Colonic mucosa (tissue), 4 donors: ENCODE measurements around the gene NPEPPS. TPM values are rescaled to one million over a fixed set of nuclear protein-coding genes. Genes with fewer than 3 reads are reported as not detected.

ENCODE experiments used
- DNase-seq: peaks from one replicate; pipeline ENCODE4 v3.0.0-alpha.2; 2020
- H3K27ac ChIP-seq: fragments of 200-600 bp; one replicate; pipeline ENCODE4 v1.8.0; 2021
- H3K27me3 ChIP-seq: fragments of 200-600 bp; one replicate; pipeline ENCODE4 v1.8.0; 2021
- H3K36me3 ChIP-seq: fragments of 200-600 bp; one replicate; pipeline ENCODE4 v1.8.0; 2021
- H3K4me1 ChIP-seq: fragments of 200-600 bp; one replicate; pipeline ENCODE4 v1.8.0; 2021; ENCODE audit warnings: mild to moderate bottlenecking
- H3K4me3 ChIP-seq: fragments of 200-600 bp; one replicate; pipeline ENCODE4 v1.8.0; 2021
- H3K9ac ChIP-seq, 2 donors: one replicate each; pipeline ENCODE4 v1.7.0; 2013; ENCODE audit warnings: control low read depth in 2 of 2, low read depth in 2 of 2, low read length in 2 of 2
- H3K9me3 ChIP-seq: fragments of 200-600 bp; one replicate; pipeline ENCODE4 v1.8.0; 2021
- CTCF ChIP-seq: fragments of 200-600 bp; IDR thresholded peaks from one replicate; pipeline ENCODE4 v1.8.0; 2022; ENCODE audit warnings: antibody characterized with exemption, mild to moderate bottlenecking
- intact Hi-C: fragments of 100-400 bp; cut with DNase I; formaldehyde crosslinking; loops from one replicate; pipeline ENCODE4 v1.14.1; 2022
- total RNA-seq, 2 donors: library from RNA; stranded (reverse); fragmentation: NEBNext Ultra II Directional in 1 of 2; extraction: Animal tissue kit (Norgen Biotek cat#: 25700) in 1 of 2; gene quantifications; one replicate each; pipeline ENCODE4 v1.2.1, GENCODE V29; 2021
- donor health status: healthy.
- donor health status: DM: no; HTN: no; CAD: no.
- donor health status: DM: no; HTN: no; CAD: no.

Gene NPEPPS
- total RNA-seq, 2 donors from 2014 or later = 122 to 177 TPM

DNA sequence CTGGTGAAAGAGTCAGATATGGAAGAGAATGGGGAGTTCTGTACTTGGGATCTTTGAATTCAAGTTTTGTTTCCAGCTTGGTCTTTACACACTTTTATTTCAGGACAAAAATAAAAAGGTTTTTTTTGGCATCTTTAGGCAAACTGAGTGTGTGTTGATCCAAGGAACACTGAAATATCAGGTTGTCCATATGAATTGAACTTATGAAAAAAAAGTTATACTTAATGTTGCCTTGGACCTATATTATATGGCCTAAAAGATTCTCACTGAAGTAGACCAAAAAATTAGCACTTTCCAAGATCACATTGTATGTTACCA lies 133.7 kb downstream of the NPEPPS start:
- TF ChIP-seq CTCF = peak; percentile 11
- no peak overlapping the region for H3K4me3 ChIP-seq
- no peak for DNase-seq
- H3K9ac ChIP-seq = no peak overlapping the region
- intact Hi-C loops = loop anchor here (10.0 kb wide), 1 partner anchor 140 kb away; no protein-coding TSS in a partner anchor
- H3K27ac ChIP-seq = no peak overlapping the region
- H3K9me3 ChIP-seq = no peaks in the 10 kb centered on the region
- peaks cover 3% of the 10 kb centered on the region for H3K4me1 ChIP-seq
- peaks cover 49% of the 10 kb centered on the region for H3K36me3 ChIP-seq
- H3K27me3 ChIP-seq = no peaks in the 10 kb centered on the region

- intact Hi-C loops = loop anchor here (10.0 kb wide), 1 partner anchor 139 kb away; no protein-coding TSS in a partner anchor
- DNase-seq = no peak
- no peaks in the 10 kb centered on the region for H3K9me3 ChIP-seq
- peaks cover 47% of the 10 kb centered on the region for H3K36me3 ChIP-seq
- no peak overlapping the region for H3K9ac ChIP-seq
- TF ChIP-seq CTCF = no peak
- H3K4me3 ChIP-seq = no peak overlapping the region
- no peak overlapping the region for H3K27ac ChIP-seq
- H3K27me3 ChIP-seq = no peaks in the 10 kb centered on the region
- no peaks in the 10 kb centered on the region for H3K4me1 ChIP-seq
These were observed 134.7 kb downstream of the NPEPPS start for GRCh38 chr17:47665655-47666054.

- H3K27ac ChIP-seq = no peak overlapping the region
- TF ChIP-seq CTCF = no peak
- H3K4me1 ChIP-seq = no peaks in the 10 kb centered on the region
- no peak overlapping the region for H3K9ac ChIP-seq
- H3K27me3 ChIP-seq = no peaks in the 10 kb centered on the region
- intact Hi-C loops = loop anchor here (10.0 kb wide), 1 partner anchor 136 kb away; no protein-coding TSS in a partner anchor
- no peak overlapping the region for H3K4me3 ChIP-seq
- no peak for DNase-seq
- peaks cover 51% of the 10 kb centered on the region for H3K36me3 ChIP-seq
- no peaks in the 10 kb centered on the region for H3K9me3 ChIP-seq
These were observed 138.2 kb downstream of the NPEPPS start for GRCh38 chr17:47669081-47669480.

DNA sequence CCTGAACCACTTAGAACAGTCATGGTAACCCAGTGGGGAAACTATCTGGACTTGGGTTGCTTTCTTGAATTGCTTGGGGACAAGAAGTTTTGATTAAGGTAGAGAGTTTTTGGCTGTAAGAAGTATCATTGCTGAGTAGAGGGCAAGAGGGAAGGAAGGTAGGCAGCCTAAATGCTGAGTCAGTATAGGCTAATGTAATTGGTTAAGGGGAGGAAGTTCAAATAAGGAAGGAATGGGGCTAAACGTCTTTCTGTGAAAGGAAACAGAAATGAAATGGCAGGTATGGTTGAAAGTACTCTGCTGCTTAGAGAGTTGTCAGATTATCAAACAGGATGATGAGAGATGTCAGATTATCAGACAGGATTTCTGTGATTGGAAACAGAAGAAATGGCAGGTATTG lies 139.2 kb downstream of the NPEPPS start:
- H3K4me1 ChIP-seq = no peaks in the 10 kb centered on the region
- no peaks in the 10 kb centered on the region for H3K27me3 ChIP-seq
- H3K27ac ChIP-seq = no peak overlapping the region
- H3K4me3 ChIP-seq = no peak overlapping the region
- intact Hi-C loops = no loop called here
- no peak for DNase-seq
- peaks cover 53% of the 10 kb centered on the region for H3K36me3 ChIP-seq
- H3K9me3 ChIP-seq = no peaks in the 10 kb centered on the region
- no peak overlapping the region for H3K9ac ChIP-seq
- TF ChIP-seq CTCF = no peak

Other genes starting within 250 kb of the NPEPPS start
- 1 to 10 TPM; 2.6 to 3.2 TPM for gene EFCAB13, start 207.2 kb upstream of the NPEPPS start, total RNA-seq
- gene KPNB1, start 118.8 kb downstream of the NPEPPS start, total RNA-seq = 100 to 1,000 TPM; 247 to 356 TPM
- gene TBKBP1, start 163.1 kb downstream of the NPEPPS start, total RNA-seq = 1 to 10 TPM; 1.3 to 2.9 TPM
- under 1 TPM; 0.40 to 0.49 TPM for gene TBX21, start 202.1 kb downstream of the NPEPPS start, total RNA-seq